HG02623 (cell line): Measurements from ENCODE around the gene GPRIN3.
"Not testable (repeated sequence)": the region's sequence is repeated elsewhere in the genome, so short reads cannot be mapped to it uniquely, and the experiment has no call there.

Source experiments
- ATAC-seq: cut with Tn5 transposase; IDR thresholded peaks from one replicate; pipeline ENCODE4 v1.9.1; 2021; ENCODE audit warnings: moderate library complexity; ENCODE audit not compliant: unreplicated experiment

GPRIN3 gene

DNA sequence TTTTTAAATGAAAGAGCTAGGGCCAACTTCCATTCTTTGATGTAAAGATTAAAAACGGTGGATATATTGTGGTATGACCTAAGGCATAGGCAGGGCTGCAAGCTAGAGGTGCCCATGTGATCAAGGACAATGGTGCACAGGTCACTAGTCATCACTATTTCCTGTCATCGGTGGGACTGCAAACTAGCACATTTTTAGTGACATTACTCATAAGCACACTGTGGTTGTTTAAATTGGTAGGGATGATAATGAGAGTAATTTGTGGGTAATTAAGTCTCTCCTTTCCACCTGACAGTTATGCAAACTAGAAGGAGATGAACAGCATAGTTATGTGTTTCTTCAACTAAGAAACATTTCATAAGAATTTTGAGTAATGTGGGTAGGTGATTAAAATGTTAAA lies 85.4 kb downstream of the GPRIN3 start:
- ATAC-seq, result no peak

GRCh38 chr4:89221167-89221867 lies 86.3 kb downstream of the GPRIN3 start:
- ATAC-seq, result no peak

DNA sequence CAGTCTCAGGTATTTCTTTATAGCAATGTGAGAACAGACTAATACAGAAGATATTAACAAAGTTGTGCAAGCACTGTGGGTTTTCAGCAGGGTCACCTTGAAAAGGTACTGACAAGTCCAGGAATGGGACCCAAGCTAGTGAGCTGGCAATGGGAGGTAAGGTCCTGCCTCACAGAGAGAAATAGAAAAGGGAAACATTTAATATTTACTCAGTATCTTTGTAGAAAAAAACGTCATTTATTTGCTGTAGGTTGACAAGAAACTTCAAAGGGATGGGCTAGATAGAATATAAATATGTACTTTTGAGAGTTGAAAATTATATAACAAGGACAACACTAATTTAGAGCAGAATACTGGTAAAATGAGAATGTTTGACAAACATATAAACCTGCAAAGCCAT lies 89.0 kb downstream of the GPRIN3 start:
- ATAC-seq, result no peak

- no peak for ATAC-seq
These were observed 90.0 kb downstream of the GPRIN3 start for GRCh38 chr4:89217604-89218003.

DNA sequence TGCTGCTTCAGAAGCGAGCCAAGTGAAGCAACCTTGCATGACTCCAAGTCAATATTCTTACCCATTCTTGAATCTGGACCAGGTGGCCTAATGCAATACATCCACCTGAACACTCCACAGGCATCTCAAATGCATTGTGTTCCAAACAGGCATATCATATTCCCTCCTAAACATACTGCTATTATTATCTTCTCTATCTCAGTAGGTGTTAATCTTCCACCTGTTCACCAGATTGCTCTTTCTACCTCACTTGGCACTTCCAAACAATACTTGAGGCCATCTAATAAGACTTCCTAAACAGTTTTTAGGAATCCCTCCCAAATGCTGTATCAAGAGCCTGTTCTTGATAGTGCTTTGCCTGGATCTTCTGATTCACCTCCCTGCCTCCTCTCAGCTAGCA lies 90.7 kb downstream of the GPRIN3 start:
- ATAC-seq, result no peak

DNA sequence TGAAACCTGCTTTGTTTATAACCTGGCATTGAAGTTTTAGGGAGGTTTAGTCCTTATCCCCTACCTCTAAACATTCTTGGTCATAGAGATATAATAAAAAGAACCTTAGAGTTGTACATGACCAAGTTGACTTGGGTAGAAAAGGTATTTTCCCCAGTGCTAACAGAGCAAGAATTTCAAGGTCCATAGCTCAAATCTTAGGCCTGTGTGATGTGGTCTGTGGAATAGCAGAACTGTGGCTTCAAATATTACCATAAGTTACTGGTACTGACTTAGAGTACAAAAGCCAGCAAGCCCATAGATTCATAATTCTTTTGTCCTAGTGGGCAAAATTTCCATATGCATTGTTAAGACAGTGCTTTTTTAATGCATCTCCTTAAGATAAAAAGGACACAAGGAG lies 91.2 kb downstream of the GPRIN3 start:
- ATAC-seq, result no peak

GRCh38 chr4:89215736-89216135 lies 91.9 kb downstream of the GPRIN3 start:
- ATAC-seq, result no peak

GRCh38 chr4:89214308-89214707 lies 93.3 kb downstream of the GPRIN3 start:
- ATAC-seq, result no peak

GRCh38 chr4:89213382-89213701 lies 94.3 kb downstream of the GPRIN3 start:
- no peak for ATAC-seq

- no peak for ATAC-seq
These were observed 94.8 kb downstream of the GPRIN3 start for GRCh38 chr4:89212666-89213381.

- no peak for ATAC-seq
These were observed 103.0 kb downstream of the GPRIN3 start for GRCh38 chr4:89204624-89205023.

- no peak for ATAC-seq
These were observed 103.7 kb downstream of the GPRIN3 start for GRCh38 chr4:89203902-89204301.

- ATAC-seq, result not testable (repeated sequence)
These were observed 108.2 kb downstream of the GPRIN3 start for GRCh38 chr4:89199394-89199793.

- no peak for ATAC-seq
These were observed 109.7 kb downstream of the GPRIN3 start for GRCh38 chr4:89197920-89198319.

DNA sequence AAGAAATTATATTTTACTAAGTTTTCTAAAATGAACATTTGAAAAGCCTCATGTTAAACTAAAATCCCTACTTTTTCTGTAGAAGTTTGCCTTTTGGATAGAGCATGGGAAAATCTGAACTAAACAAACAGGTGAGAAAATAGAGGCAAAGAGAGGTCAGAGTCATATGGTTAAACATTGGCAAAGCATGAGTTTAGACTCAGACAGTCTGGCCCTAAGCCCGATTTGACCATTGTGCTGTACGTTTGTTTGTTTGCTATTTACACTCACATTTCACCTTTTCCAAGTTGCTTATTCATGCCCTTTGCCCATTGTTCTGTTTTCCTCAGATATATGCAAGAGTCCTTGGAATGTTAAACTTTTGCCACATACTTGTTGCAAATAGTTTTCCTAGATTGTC lies 110.9 kb downstream of the GPRIN3 start:
- no peak for ATAC-seq

- no peak for ATAC-seq
These were observed 111.4 kb downstream of the GPRIN3 start for GRCh38 chr4:89196056-89196674.

DNA sequence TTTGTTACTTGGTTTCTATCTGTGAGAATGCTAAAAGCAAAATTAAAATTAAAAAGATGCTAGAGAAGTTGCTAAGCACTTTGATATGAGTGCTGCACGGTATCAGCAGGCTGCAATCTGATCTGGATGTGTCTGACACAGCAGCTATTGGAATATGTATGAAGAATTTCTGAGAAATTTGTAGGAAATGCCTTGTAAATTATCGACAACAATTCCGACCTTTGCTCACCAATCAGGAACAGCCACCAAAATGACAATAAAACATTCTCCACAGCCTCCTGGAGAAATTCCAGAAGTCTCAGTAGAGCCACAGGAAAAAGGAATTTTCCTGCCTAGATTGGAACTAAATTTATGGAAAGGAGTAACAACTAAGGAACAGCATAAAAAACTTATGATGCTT lies 113.8 kb downstream of the GPRIN3 start:
- ATAC-seq, result no peak
